PC-9 (cell line): ENCODE data around the gene LTO1. TPM values are rescaled to one million over a fixed set of nuclear protein-coding genes. Genes with fewer than 3 reads are reported as not detected.

Experiments
- BruUV-seq: library from RNA; stranded (reverse); fragments of 400-500 nt; replicated peaks from 2 replicates; lab custom pipeline; 2021; lab: Mats Ljungman, UMichigan
- CTCF ChIA-PET: fragments of 300-600 bp; sonication (Branson Sonifier 250); formaldehyde crosslinking; loops from one replicate; lab custom pipeline; 2022; ENCODE audit warnings: antibody characterized with exemption; lab: Charles Lee
- POLR2A ChIA-PET: fragments of 300-600 bp; sonication (Branson Sonifier 250); formaldehyde crosslinking; loops from one replicate; lab custom pipeline; 2022; ENCODE audit warnings: antibody characterized with exemption; ENCODE audit not compliant: unreplicated experiment; lab: Charles Lee
- DNase-seq, 2 experiments: peaks; one replicate each; pipeline versions ENCODE4 v3.0.0 to v3.0.0-alpha.2; 2015 to 2022; ENCODE audit warnings: mixed read lengths in 1 of 2
- H2AFZ ChIP-seq: fragments of 200-600 bp; sonication (generic); 2 replicates; pipeline ENCODE4 v1.8.1; 2017; ENCODE audit warnings: antibody characterized with exemption
- H3F3A ChIP-seq: fragments of 200-600 bp; sonication (generic); 2 replicates; pipeline ENCODE4 v1.8.1; 2017; ENCODE audit warnings: antibody characterized with exemption, mild to moderate bottlenecking, low read depth; ENCODE audit not compliant: insufficient read depth
- H3K27ac ChIP-seq: fragments of 200-600 bp; sonication (generic); 2 replicates; pipeline ENCODE4 v1.6.1; 2016; ENCODE audit warnings: mixed run types
- H3K27me3 ChIP-seq: fragments of 200-600 bp; sonication (generic); 2 replicates; pipeline ENCODE4 v1.6.1; 2016; ENCODE audit warnings: low read depth, mixed run types; ENCODE audit not compliant: insufficient read depth
- H3K36me3 ChIP-seq: fragments of 200-600 bp; sonication (generic); 2 replicates; pipeline ENCODE4 v1.6.1; 2016; ENCODE audit warnings: low read depth, mixed run types
- H3K4me1 ChIP-seq: fragments of 200-600 bp; sonication (generic); replicated peaks from 2 replicates; pipeline ENCODE4 v1.6.1; 2016; ENCODE audit warnings: mixed run types; ENCODE audit not compliant: insufficient read depth
- H3K4me2 ChIP-seq: fragments of 200-600 bp; sonication (generic); 2 replicates; pipeline ENCODE4 v1.6.1; 2017; ENCODE audit warnings: mixed run types
- H3K4me3 ChIP-seq: fragments of 200-600 bp; sonication (generic); 2 replicates; pipeline ENCODE4 v1.6.1; 2016; ENCODE audit warnings: mixed run types
- H3K79me2 ChIP-seq: fragments of 200-600 bp; sonication (generic); 2 replicates; pipeline ENCODE4 v1.6.1; 2017; ENCODE audit warnings: low read depth, mixed run types
- H3K9me2 ChIP-seq: fragments of 200-600 bp; sonication (generic); 2 replicates; pipeline ENCODE4 v1.8.1; 2017; ENCODE audit warnings: mild to moderate bottlenecking; ENCODE audit not compliant: insufficient read depth
- H3K9me3 ChIP-seq: fragments of 200-600 bp; sonication (generic); 2 replicates; pipeline ENCODE4 v1.8.1; 2016; ENCODE audit warnings: low read depth; ENCODE audit not compliant: insufficient read depth
- H4K20me1 ChIP-seq: fragments of 200-600 bp; sonication (generic); 2 replicates; pipeline ENCODE4 v1.8.1; 2017; ENCODE audit not compliant: insufficient read depth
- EZH2 ChIP-seq: fragments of 200-600 bp; sonication (generic); IDR thresholded peaks from 2 replicates; pipeline ENCODE4 v1.8.0; 2017; ENCODE audit warnings: antibody characterized with exemption, low read depth
- intact Hi-C: fragments of 100-400 bp; cut with micrococcal nuclease; formaldehyde crosslinking; loops from one replicate; pipeline ENCODE4 v1.10.0; 2022; ENCODE audit not compliant: unreplicated experiment
- total RNA-seq: library from RNA; stranded (reverse); gene quantifications from 2 replicates; pipeline ENCODE4 v1.2.3, GENCODE V29; 2021
- TF ChIP-seq, protein P1 (sequence below): fragments of 200-600 bp; sonication (generic); conservative IDR thresholded peaks from 2 replicates; pipeline ENCODE4 v1.6.1; 2017; ENCODE audit warnings: mixed run types, antibody characterized with exemption, mild to moderate bottlenecking, moderate library complexity

LTO1 gene
- total RNA-seq, 1 experiment from 2014 or later = 41.1 TPM

DNA sequence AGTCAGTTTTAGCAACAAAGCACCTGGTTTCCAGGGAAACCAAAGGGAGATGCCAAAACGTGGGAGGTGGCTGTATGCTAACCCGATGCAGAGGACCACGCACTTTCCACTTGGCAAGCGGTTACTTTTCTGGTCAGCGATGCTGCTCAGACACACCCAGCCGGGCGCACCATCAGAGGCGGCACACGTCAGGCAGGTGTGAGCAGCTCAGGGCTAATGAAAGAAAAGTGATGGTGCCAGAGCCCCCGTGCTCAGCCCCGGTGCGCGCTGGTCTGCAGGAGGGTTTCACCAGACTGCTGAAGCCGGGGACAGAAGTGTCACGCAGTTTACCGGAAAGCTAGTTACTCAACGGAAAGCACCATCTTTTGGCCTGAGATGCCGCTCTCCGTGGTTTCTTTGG lies 5.7 kb downstream of the LTO1 start:
- CTCF ChIA-PET = interaction anchor here (0.6 to 0.9 kb wide), 4 partner anchors 229 to 747 kb away, joined by 3 to 4 read pairs (median 3); no protein-coding TSS in a partner anchor
- no peak overlapping the region for H2AFZ ChIP-seq
- intact Hi-C loops = no loop called here
- H3K9me2 ChIP-seq = no peaks in the 10 kb centered on the region
- no peaks in the 10 kb centered on the region for H3K9me3 ChIP-seq
- no peak for TF ChIP-seq EZH2
- TF ChIP-seq, protein P1, sequence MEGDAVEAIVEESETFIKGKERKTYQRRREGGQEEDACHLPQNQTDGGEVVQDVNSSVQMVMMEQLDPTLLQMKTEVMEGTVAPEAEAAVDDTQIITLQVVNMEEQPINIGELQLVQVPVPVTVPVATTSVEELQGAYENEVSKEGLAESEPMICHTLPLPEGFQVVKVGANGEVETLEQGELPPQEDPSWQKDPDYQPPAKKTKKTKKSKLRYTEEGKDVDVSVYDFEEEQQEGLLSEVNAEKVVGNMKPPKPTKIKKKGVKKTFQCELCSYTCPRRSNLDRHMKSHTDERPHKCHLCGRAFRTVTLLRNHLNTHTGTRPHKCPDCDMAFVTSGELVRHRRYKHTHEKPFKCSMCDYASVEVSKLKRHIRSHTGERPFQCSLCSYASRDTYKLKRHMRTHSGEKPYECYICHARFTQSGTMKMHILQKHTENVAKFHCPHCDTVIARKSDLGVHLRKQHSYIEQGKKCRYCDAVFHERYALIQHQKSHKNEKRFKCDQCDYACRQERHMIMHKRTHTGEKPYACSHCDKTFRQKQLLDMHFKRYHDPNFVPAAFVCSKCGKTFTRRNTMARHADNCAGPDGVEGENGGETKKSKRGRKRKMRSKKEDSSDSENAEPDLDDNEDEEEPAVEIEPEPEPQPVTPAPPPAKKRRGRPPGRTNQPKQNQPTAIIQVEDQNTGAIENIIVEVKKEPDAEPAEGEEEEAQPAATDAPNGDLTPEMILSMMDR = no peak
- H3F3A ChIP-seq = peaks cover 50% of the 10 kb centered on the region
- POLR2A ChIA-PET = no interaction called here
- peaks cover 38% of the 10 kb centered on the region for H3K79me2 ChIP-seq
- H3K27me3 ChIP-seq = no peaks in the 10 kb centered on the region
- no peak overlapping the region for H3K4me3 ChIP-seq
- H3K27ac ChIP-seq = no peak overlapping the region
- peaks cover 34% of the 10 kb centered on the region; the same call in 1 of the 2 replicates for H3K36me3 ChIP-seq
- no peak overlapping the region for H3K4me2 ChIP-seq
- DNase-seq = no peak
- BruUV-seq = no TSS peak
- H3K4me1 ChIP-seq = peaks cover 14% of the 10 kb centered on the region
- H4K20me1 ChIP-seq = peaks cover 31% of the 10 kb centered on the region

DNA sequence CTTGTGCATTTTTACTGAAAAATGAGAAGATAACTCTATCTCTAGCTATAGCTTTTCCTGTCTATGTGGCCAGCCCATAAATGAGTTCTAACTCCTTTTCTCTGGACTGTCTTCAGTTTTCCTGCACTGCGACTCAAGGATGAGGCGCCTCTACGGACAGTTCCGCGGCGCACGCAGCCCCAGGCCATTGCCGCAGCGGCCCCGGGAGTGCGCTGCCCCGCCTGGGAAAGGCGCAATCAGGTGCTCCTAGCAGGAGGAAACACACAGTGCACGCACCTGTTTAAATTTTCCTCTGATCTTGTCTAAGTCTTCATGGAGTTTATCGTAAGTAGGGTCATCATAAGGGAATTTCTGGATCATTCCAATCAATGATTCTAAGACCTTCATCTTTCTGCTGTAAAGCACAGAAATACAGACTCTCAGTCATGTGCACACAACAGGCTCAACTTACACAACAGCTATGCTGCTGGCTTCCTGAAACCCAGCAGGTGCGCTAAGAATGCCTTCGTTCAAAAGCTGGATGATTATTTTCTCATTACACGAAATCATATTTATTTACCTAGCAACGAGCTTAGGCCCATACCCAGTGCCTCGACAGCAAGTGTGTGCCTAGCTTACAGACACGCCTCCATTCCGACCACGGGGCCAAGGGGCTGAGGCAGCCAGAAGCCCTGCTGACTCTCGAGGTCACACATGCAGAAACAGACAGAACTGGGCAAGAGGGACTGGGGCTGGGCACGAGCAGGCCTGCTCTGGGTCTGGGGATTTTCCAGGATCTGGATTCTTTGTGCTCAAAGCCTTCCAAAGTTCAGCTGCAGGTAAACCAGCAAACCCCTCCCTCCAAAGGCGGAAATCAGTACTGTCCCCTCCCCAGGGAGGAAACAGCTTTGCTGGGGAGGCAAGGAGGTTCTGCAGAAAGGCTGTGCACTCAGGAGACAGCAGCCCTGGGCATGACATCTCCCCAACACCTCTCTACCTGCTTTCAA lies 7.2 kb downstream of the LTO1 start:
- ChIA-PET POLR2A (interaction anchor here (0.7 to 0.9 kb wide), 2 partner anchors 30 to 362 kb away, joined by 4 to 31 read pairs; no protein-coding TSS in a partner anchor), CTCF (no interaction called here)
- Histone ChIP-seq H3F3A (peaks cover 37% of the 10 kb centered on the region), H3K36me3 (peaks cover 31% of the 10 kb centered on the region; the same call in 1 of the 2 replicates), H3K27ac (no peak overlapping the region), H3K4me1 (peaks cover under 1% of the 10 kb centered on the region; the same call in 1 of the 2 replicates), H4K20me1 (peaks cover 17% of the 10 kb centered on the region), H3K27me3 (no peaks in the 10 kb centered on the region), H2AFZ (no peak overlapping the region), H3K4me2 (no peak overlapping the region), H3K9me3 (no peaks in the 10 kb centered on the region), H3K4me3 (no peak overlapping the region), H3K9me2 (no peaks in the 10 kb centered on the region), H3K79me2 (peaks cover 23% of the 10 kb centered on the region)
- no TSS peak for BruUV-seq
- intact Hi-C loops = no loop called here
- DNase-seq = no peak
- TF ChIP-seq EZH2 = no peak
- TF ChIP-seq, protein P1 = no peak

DNA sequence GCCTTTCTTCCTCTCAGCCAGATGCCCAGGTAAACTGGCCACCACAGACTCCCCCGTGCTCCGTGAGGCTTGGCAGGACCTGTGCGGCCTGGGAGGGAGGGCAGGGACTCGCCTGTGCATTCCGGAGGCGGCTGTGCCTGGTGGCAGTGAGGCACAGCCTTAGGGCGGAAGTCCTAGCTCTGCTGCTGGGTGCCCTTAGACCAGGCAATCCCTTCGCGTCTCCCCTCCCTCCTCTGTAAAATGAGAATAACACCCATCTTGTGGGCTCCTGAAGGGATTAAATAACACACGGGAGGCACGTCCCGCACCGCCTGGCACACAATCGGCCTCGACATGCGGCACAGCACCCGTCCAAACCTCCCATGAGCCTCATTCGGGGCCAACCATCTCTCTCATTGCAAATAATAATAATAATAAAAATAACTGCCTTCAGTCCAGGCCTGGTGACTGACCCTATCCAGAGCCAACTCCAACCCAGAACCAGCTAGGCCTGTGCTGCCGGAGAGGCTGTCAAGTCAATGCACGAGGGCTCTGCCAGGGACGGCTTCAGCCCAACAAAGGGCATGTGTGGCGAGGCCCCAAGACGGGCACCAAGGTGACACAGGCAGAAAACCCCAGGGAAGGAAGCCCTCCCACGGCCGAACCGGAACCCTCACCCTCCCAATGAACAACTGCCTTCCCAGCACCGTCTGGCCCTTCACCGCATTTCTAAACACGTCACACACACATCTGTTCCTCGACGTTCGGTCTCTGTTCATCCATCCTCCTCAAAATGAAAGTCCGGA lies 8.2 kb downstream of the LTO1 start:
- no peak overlapping the region for H3K27ac ChIP-seq
- H4K20me1 ChIP-seq = peaks cover 13% of the 10 kb centered on the region
- H3K9me3 ChIP-seq = no peaks in the 10 kb centered on the region
- BruUV-seq = no TSS peak
- H3K27me3 ChIP-seq = no peaks in the 10 kb centered on the region
- CTCF ChIA-PET = no interaction called here
- H3K4me3 ChIP-seq = no peak overlapping the region
- intact Hi-C loops = no loop called here
- POLR2A ChIA-PET = interaction anchor here (0.9 kb wide), 1 partner anchor 361 kb away, joined by 4 read pairs; no protein-coding TSS in a partner anchor
- H2AFZ ChIP-seq = no peak overlapping the region
- H3K79me2 ChIP-seq = peaks cover 13% of the 10 kb centered on the region
- TF ChIP-seq, protein P1 = no peak
- TF ChIP-seq EZH2 = no peak
- H3K4me1 ChIP-seq = no peaks in the 10 kb centered on the region
- H3F3A ChIP-seq = peaks cover 27% of the 10 kb centered on the region
- H3K4me2 ChIP-seq = no peak overlapping the region
- no peak for DNase-seq
- peaks cover 27% of the 10 kb centered on the region; the same call in 1 of the 2 replicates for H3K36me3 ChIP-seq
- no peaks in the 10 kb centered on the region for H3K9me2 ChIP-seq
